Measurements from ENCODE around the gene GPR119.

GRCh38 chrX:130415201-130415600 lies 29.7 kb upstream of the GPR119 start:
- TF ChIP-seq CTCF (conservative IDR thresholded peaks at IDR 0.05; ENCODE audit: low read length) (no peak), EZH2phosphoT487 (IDR thresholded peaks at IDR 0.05; ENCODE audit: borderline replicate concordance) (no peak)

Data from Loucy (cell line).